UCSD-AML1 (cell line): Measurements from ENCODE around the gene GALNT2.

ENCODE experiments used
- DNase-seq: peaks from one replicate; lab custom pipeline; 2025; ENCODE audit not compliant: unreplicated experiment; lab: John Stamatoyannopoulos, UW

The GALNT2 gene

GRCh38 chr1:230287674-230288315 lies 220.8 kb downstream of the GALNT2 start:
- no peak for DNase-seq

- DNase-seq = no peak
Observed at GRCh38 chr1:230288641-230289349, 221.8 kb downstream of the GALNT2 start.

GRCh38 chr1:230289350-230289644 lies 222.3 kb downstream of the GALNT2 start:
- no peak for DNase-seq

GRCh38 chr1:230291731-230292620 lies 224.9 kb downstream of the GALNT2 start:
- DNase-seq = no peak

GRCh38 chr1:230292689-230293389 lies 225.8 kb downstream of the GALNT2 start:
- DNase-seq = no peak

GRCh38 chr1:230293390-230293700 lies 226.3 kb downstream of the GALNT2 start:
- no peak for DNase-seq

- no peak for DNase-seq
Observed at GRCh38 chr1:230295367-230295766, 228.3 kb downstream of the GALNT2 start.

GRCh38 chr1:230299191-230300006 lies 232.4 kb downstream of the GALNT2 start:
- DNase-seq = peak; percentile 66

GRCh38 chr1:230300322-230301301 lies 233.6 kb downstream of the GALNT2 start:
- no peak for DNase-seq

GRCh38 chr1:230301322-230301721 lies 234.3 kb downstream of the GALNT2 start:
- DNase-seq = no peak

GRCh38 chr1:230301822-230302221 lies 234.8 kb downstream of the GALNT2 start:
- no peak for DNase-seq

GRCh38 chr1:230303069-230303468 lies 236.0 kb downstream of the GALNT2 start:
- peak; percentile 23 for DNase-seq

GRCh38 chr1:230303822-230304221 lies 236.8 kb downstream of the GALNT2 start:
- no peak for DNase-seq

- DNase-seq = no peak
Observed at GRCh38 chr1:230306169-230306568, 239.1 kb downstream of the GALNT2 start.

- no peak for DNase-seq
Observed at GRCh38 chr1:230307213-230307612, 240.2 kb downstream of the GALNT2 start.

- no peak for DNase-seq
Observed at GRCh38 chr1:230308039-230308438, 241.0 kb downstream of the GALNT2 start.

GRCh38 chr1:230308821-230309220 lies 241.8 kb downstream of the GALNT2 start:
- no peak for DNase-seq

GRCh38 chr1:230309646-230310177 lies 242.7 kb downstream of the GALNT2 start:
- DNase-seq = no peak
